H1 (cell line): ENCODE results near the gene PPA1. TPM values are rescaled to one million over a fixed set of nuclear protein-coding genes. Genes with fewer than 3 reads are reported as not detected.

ENCODE experiments used
- CTCF ChIA-PET: fragments of 300-600 bp; sonication (Branson Sonifier 250); formaldehyde crosslinking; loops from one replicate; lab custom pipeline; 2021; ENCODE audit not compliant: partially characterized antibody; lab: Charles Lee
- POLR2A ChIA-PET: fragments of 300-600 bp; sonication (Branson Sonifier 250); formaldehyde crosslinking; loops from one replicate; lab custom pipeline; 2021; ENCODE audit warnings: inconsistent platforms; ENCODE audit not compliant: partially characterized antibody; lab: Charles Lee
- DNase-seq, 2 experiments: peaks; one replicate each; pipeline versions ENCODE4 v3.0.0 to v3.0.0-alpha.2; 2010 to 2022; ENCODE audit warnings: low spot score in 2 of 2, low read depth in 1 of 2, mixed read lengths in 1 of 2
- FAIRE-seq: peaks from 2 replicates; lab custom pipeline; 2011; peaks lifted over from hg19 to GRCh38; lab: Jason Lieb, UNC
- H2AFZ ChIP-seq: 2 replicates; pipeline ENCODE4 v1.8.1; 2012; ENCODE audit warnings: low read length, inconsistent platforms
- H2AK5ac ChIP-seq: 2 replicates; pipeline ENCODE4 v1.6.1; 2013; ENCODE audit warnings: low read depth, low read length
- H2BK120ac ChIP-seq: replicated peaks from 2 replicates; pipeline ENCODE3; 2013; ENCODE audit warnings: low read depth, low read length, inconsistent platforms
- H2BK12ac ChIP-seq: 2 replicates; pipeline ENCODE4 v1.6.1; 2013; ENCODE audit warnings: low read depth, low read length
- H2BK15ac ChIP-seq: 2 replicates; pipeline ENCODE4 v1.6.1; 2013; ENCODE audit warnings: low read length
- H2BK20ac ChIP-seq: 2 replicates; pipeline ENCODE4 v1.6.1; 2013; ENCODE audit warnings: low read length
- H2BK5ac ChIP-seq: 2 replicates; pipeline ENCODE4 v1.6.1; 2013; ENCODE audit warnings: low read depth, low read length
- H3K14ac ChIP-seq: 2 replicates; pipeline ENCODE4 v1.6.1; 2013; ENCODE audit warnings: inconsistent platforms; ENCODE audit not compliant: insufficient read length
- H3K18ac ChIP-seq: 2 replicates; pipeline ENCODE4 v1.6.1; 2013; ENCODE audit warnings: low read length; ENCODE audit errors: extremely low read depth
- H3K23ac ChIP-seq: 2 replicates; pipeline ENCODE4 v1.6.1; 2013; ENCODE audit warnings: inconsistent platforms; ENCODE audit not compliant: insufficient read length
- H3K23me2 ChIP-seq: 2 replicates; pipeline ENCODE4 v1.6.1; 2013; ENCODE audit warnings: low read depth, low read length
- H3K27ac ChIP-seq: 2 replicates; pipeline ENCODE4 v1.6.1; 2011; ENCODE audit warnings: low read depth, low read length, inconsistent platforms
- H3K27me3 ChIP-seq, 4 experiments: replicated peaks in 1 of 4; 1 replicate in 1 of 4; 2 replicates in 3 of 4; pipeline versions ENCODE4 v1.6.1 to v1.8.1; 2011 to 2013; ENCODE audit warnings: low read length in 3 of 4, mild to moderate bottlenecking in 3 of 4, inconsistent platforms in 2 of 4, mixed read lengths in 2 of 4, moderate library complexity in 1 of 4; ENCODE audit not compliant: control insufficient read depth in 3 of 4, insufficient read depth in 3 of 4; ENCODE audit errors: extremely low read depth in 1 of 4
- H3K36me3 ChIP-seq, 4 experiments: 2 replicates each; pipeline versions ENCODE4 v1.6.1 to v1.8.1; 2011 to 2013; ENCODE audit warnings: mild to moderate bottlenecking in 4 of 4, low read length in 3 of 4, moderate library complexity in 2 of 4, control low read depth in 1 of 4, inconsistent platforms in 1 of 4; ENCODE audit not compliant: insufficient read depth in 4 of 4, control insufficient read depth in 2 of 4
- H3K4ac ChIP-seq: replicated peaks from 2 replicates; pipeline ENCODE3; 2013; ENCODE audit warnings: low read length, low read depth, mixed read lengths, inconsistent platforms; ENCODE audit not compliant: insufficient read length
- H3K4me1 ChIP-seq, 4 experiments: replicated peaks in 1 of 4; 1 replicate in 1 of 4; 2 replicates in 3 of 4; pipeline versions ENCODE4 v1.6.1 to v1.8.1; 2011 to 2013; ENCODE audit warnings: low read length in 3 of 4, inconsistent platforms in 2 of 4, mixed read lengths in 1 of 4; ENCODE audit not compliant: insufficient read depth in 4 of 4, control insufficient read depth in 3 of 4
- H3K4me2 ChIP-seq, 2 experiments: 2 replicates each; pipeline versions ENCODE4 v1.6.1 to v1.8.1; 2011 to 2013; ENCODE audit warnings: low read depth in 2 of 2, low read length in 2 of 2, control low read depth in 1 of 2, inconsistent platforms in 1 of 2, mild to moderate bottlenecking in 1 of 2; ENCODE audit not compliant: insufficient read depth in 1 of 2
- H3K4me3 ChIP-seq, 4 experiments: fragments of 200-600, 300-600 bp in 1 of 4; sonication (generic), shearing (Covaris generic), sonication (Bioruptor Twin) in 1 of 4; 2 replicates each; pipeline versions ENCODE4 v1.5.1 to v1.8.1; 2011 to 2016; ENCODE audit warnings: low read length in 4 of 4, low read depth in 3 of 4, control low read depth in 2 of 4, inconsistent platforms in 2 of 4, mild to moderate bottlenecking in 2 of 4, mixed read lengths in 1 of 4, moderate library complexity in 1 of 4; ENCODE audit not compliant: insufficient read depth in 2 of 4; ENCODE audit errors: extremely low read depth in 1 of 4
- H3K56ac ChIP-seq: replicated peaks from 2 replicates; pipeline ENCODE3; 2013; ENCODE audit warnings: low read depth, mild to moderate bottlenecking, mixed read lengths, low read length, inconsistent platforms; ENCODE audit not compliant: insufficient read length
- H3K79me1 ChIP-seq: 2 replicates; pipeline ENCODE4 v1.6.1; 2013; ENCODE audit warnings: low read depth, low read length, control low read depth
- H3K79me2 ChIP-seq, 2 experiments: 2 replicates each; pipeline versions ENCODE4 v1.6.1 to v1.8.1; 2012 to 2013; ENCODE audit warnings: low read length in 2 of 2, mild to moderate bottlenecking in 2 of 2, inconsistent platforms in 1 of 2; ENCODE audit not compliant: insufficient read depth in 2 of 2, control insufficient read depth in 1 of 2
- H3K9ac ChIP-seq, 4 experiments: replicated peaks in 1 of 4; 1 replicate in 1 of 4; 2 replicates in 3 of 4; pipeline versions ENCODE4 v1.6.1 to v1.8.1; 2011 to 2013; ENCODE audit warnings: low read depth in 3 of 4, low read length in 3 of 4, control low read depth in 2 of 4, mild to moderate bottlenecking in 2 of 4, moderate library complexity in 2 of 4, inconsistent platforms in 1 of 4; ENCODE audit errors: extremely low read depth in 1 of 4
- H3K9me3 ChIP-seq, 2 experiments: 2 replicates each; pipeline versions ENCODE4 v1.6.1 to v1.8.1; 2012 to 2013; ENCODE audit warnings: mild to moderate bottlenecking in 2 of 2, moderate library complexity in 2 of 2, control low read depth in 1 of 2, inconsistent platforms in 1 of 2, low read depth in 1 of 2, low read length in 1 of 2, mixed read lengths in 1 of 2; ENCODE audit not compliant: insufficient read depth in 2 of 2
- H4K20me1 ChIP-seq, 2 experiments: replicated peaks in 1 of 2; 2 replicates each; pipeline versions ENCODE3 to v1.8.1; 2011 to 2013; ENCODE audit warnings: inconsistent platforms in 2 of 2, low read length in 2 of 2, mild to moderate bottlenecking in 1 of 2; ENCODE audit not compliant: insufficient read depth in 2 of 2, control insufficient read depth in 1 of 2
- H4K5ac ChIP-seq: 2 replicates; pipeline ENCODE4 v1.6.1; 2013; ENCODE audit warnings: low read length, low read depth, mixed read lengths, inconsistent platforms; ENCODE audit not compliant: insufficient read length
- H4K8ac ChIP-seq: 2 replicates; pipeline ENCODE4 v1.8.0; 2013; ENCODE audit warnings: mild to moderate bottlenecking, moderate library complexity, low read length, inconsistent platforms; ENCODE audit not compliant: insufficient read depth; ENCODE audit errors: extremely low read depth
- H4K91ac ChIP-seq: replicated peaks from 2 replicates; pipeline ENCODE3; 2013; ENCODE audit warnings: low read length, mixed read lengths, inconsistent platforms; ENCODE audit not compliant: insufficient read length
- CHD2 ChIP-seq: IDR thresholded peaks from 2 replicates; pipeline ENCODE4 v1.6.1; 2012; ENCODE audit warnings: low read length, improper control_type of control experiment
- EP300 ChIP-seq, 2 experiments: IDR thresholded peaks; 1 replicate in 1 of 2; 2 replicates in 1 of 2; pipeline ENCODE4 v1.6.1; 2011 to 2012; ENCODE audit warnings: low read depth in 2 of 2, low read length in 2 of 2, mild to moderate bottlenecking in 2 of 2, borderline replicate concordance in 1 of 2, inconsistent platforms in 1 of 2, moderate library complexity in 1 of 2
- FOSL1 ChIP-seq: IDR thresholded peaks from 2 replicates; pipeline ENCODE4 v1.6.1; 2011; ENCODE audit warnings: mild to moderate bottlenecking, low read depth, low read length, moderate library complexity; ENCODE audit not compliant: insufficient read depth
- HDAC2 ChIP-seq, 2 experiments: fragments of 300-600 bp in 1 of 2; sonication (generic) in 1 of 2; IDR thresholded peaks; 2 replicates each; pipeline ENCODE4 v1.6.1; 2011 to 2012; ENCODE audit warnings: low read depth in 2 of 2, low read length in 2 of 2, mild to moderate bottlenecking in 2 of 2, moderate library complexity in 2 of 2, borderline replicate concordance in 1 of 2, inconsistent platforms in 1 of 2
- HDAC6 ChIP-seq: IDR thresholded peaks from one replicate; pipeline ENCODE4 v1.7.1; 2012; ENCODE audit warnings: low read depth, mild to moderate bottlenecking, inconsistent platforms, low read length, moderate library complexity
- JUN ChIP-seq: IDR thresholded peaks from 2 replicates; pipeline ENCODE4 v1.6.1; 2011; ENCODE audit warnings: low read depth, mild to moderate bottlenecking, improper control_type of control experiment, low read length
- KDM1A ChIP-seq: fragments of 200-600, 300-600 bp; sonication (generic); IDR thresholded peaks from 2 replicates; pipeline ENCODE4 v1.7.1; 2016; ENCODE audit warnings: mild to moderate bottlenecking, low read length, borderline replicate concordance
- KDM4A ChIP-seq: IDR thresholded peaks from one replicate; pipeline ENCODE4 v1.7.1; 2012; ENCODE audit warnings: low read depth, mild to moderate bottlenecking, moderate library complexity, low read length, inconsistent platforms; ENCODE audit not compliant: severe bottlenecking
- KDM5A ChIP-seq: fragments of 200-600 bp; IDR thresholded peaks from 2 replicates; pipeline ENCODE4 v1.7.1; 2012; ENCODE audit warnings: mild to moderate bottlenecking, low read length, inconsistent platforms, mixed read lengths
- MAFK ChIP-seq: IDR thresholded peaks from 2 replicates; pipeline ENCODE4 v1.6.1; 2012; ENCODE audit warnings: low read depth, mild to moderate bottlenecking, improper control_type of control experiment, low read length
- MAX ChIP-seq: IDR thresholded peaks from 2 replicates; pipeline ENCODE4 v1.6.1; 2012; ENCODE audit warnings: inconsistent platforms
- NANOG ChIP-seq: IDR thresholded peaks from 2 replicates; pipeline ENCODE4 v1.6.1; 2011; ENCODE audit warnings: low read length, low read depth, mild to moderate bottlenecking, inconsistent platforms; ENCODE audit not compliant: insufficient read depth, poor library complexity, severe bottlenecking
- SRF ChIP-seq: IDR thresholded peaks from 2 replicates; pipeline ENCODE4 v1.6.1; 2011; ENCODE audit warnings: mild to moderate bottlenecking, low read depth, low read length, moderate library complexity
- TBP ChIP-seq: IDR thresholded peaks from 2 replicates; pipeline ENCODE4 v1.6.1; 2011; ENCODE audit warnings: low read depth, low read length, improper control_type of control experiment
- WGBS, 2 experiments: shearing (Covaris generic) in 1 of 2; methylation state at CpG; one replicate each; pipeline versions ENCODE4 v1.1.6 to v1.1.7; 2013 to 2015; ENCODE audit warnings: low lambda C conversion rate in 2 of 2, mixed read lengths in 2 of 2, inconsistent platforms in 1 of 2, low coverage in 1 of 2, missing lambda C conversion rate in 1 of 2; ENCODE audit not compliant: insufficient replicate concordance in 2 of 2, insufficient coverage in 1 of 2, insufficient read length in 1 of 2; ENCODE audit errors: extremely low coverage in 1 of 2, missing lambda C conversion rate in 1 of 2; 5-methylcytosine and 5-hydroxymethylcytosine counted together
- polyA plus RNA-seq, 7 experiments: library from polyadenylated mRNA; depleted of rRNA in 3 of 7; stranded (reverse) in 5 of 7; unstranded in 2 of 7; fragments of >200 nt in 5 of 7; fragments of 200-250 nt in 2 of 7; gene quantifications; 1 replicate in 5 of 7; 2 replicates in 1 of 7; 4 replicates in 1 of 7; pipeline versions ENCODE4 v1.2.1 to v1.2.3, GENCODE V29; 2011 to 2013; ENCODE audit warnings: missing spikeins in 2 of 7, mixed read lengths in 2 of 7
- total RNA-seq: library from RNA; stranded (reverse); fragmentation: NEBNext Ultra II Directional; extraction: Animal tissue kit (Norgen Biotek cat#: 25700); gene quantifications from 2 replicates; pipeline ENCODE4 v1.2.1, GENCODE V29; 2021

The PPA1 gene
- total and polyA plus RNA-seq, 2 of the 8 experiments (the other 6 are each of a cell fraction or from before 2014, with no cell fraction given): 77.0 to 191 TPM

GRCh38 chr10:70241081-70241480 lies 7.9 kb upstream of the PPA1 start:
- no peak overlapping the region for H4K8ac ChIP-seq
- no peak overlapping the region for H3K18ac ChIP-seq
- H3K79me1 ChIP-seq: no peaks in the 10 kb centered on the region
- no peak overlapping the region for H2BK120ac ChIP-seq
- no peak for DNase-seq
- H2BK12ac ChIP-seq: no peak overlapping the region
- H2AFZ ChIP-seq: no peak overlapping the region
- no peak overlapping the region for H3K23ac ChIP-seq
- no peak overlapping the region for H2BK20ac ChIP-seq
- H3K27me3 ChIP-seq: peaks cover 0 to under 1% (median 0%) of the 10 kb centered on the region in 4 experiments; a peak in 1 of 7 replicates
- ChIA-PET CTCF (interaction anchor here (0.7 to 1.5 kb wide), 2 partner anchors 66 to 107 kb away, joined by 3 to 4 read pairs; no protein-coding TSS in a partner anchor), POLR2A (no interaction called here)
- no peak overlapping the region for H3K4me3 ChIP-seq
- no peak for FAIRE-seq
- H3K14ac ChIP-seq: no peak overlapping the region
- no peak overlapping the region for H3K4ac ChIP-seq
- no peak overlapping the region for H3K27ac ChIP-seq
- no peak overlapping the region for H3K56ac ChIP-seq
- no peak overlapping the region for H3K9ac ChIP-seq
- no peaks in the 10 kb centered on the region for H3K4me1 ChIP-seq
- no peak overlapping the region for H4K5ac ChIP-seq
- peaks cover 0 to 31% of the 10 kb centered on the region in 2 experiments; a peak in 2 of 4 replicates for H3K9me3 ChIP-seq
- H3K23me2 ChIP-seq: no peaks in the 10 kb centered on the region
- no peak overlapping the region for H2BK15ac ChIP-seq
- no peak overlapping the region for H2BK5ac ChIP-seq
- H3K36me3 ChIP-seq: peaks cover 0 to 6% (median 0%) of the 10 kb centered on the region in 4 experiments; a peak in 1 of 8 replicates
- no peak overlapping the region for H4K91ac ChIP-seq
- H3K4me2 ChIP-seq: no peak overlapping the region
- no peaks in the 10 kb centered on the region for H4K20me1 ChIP-seq
- 89% methylated on average over 3 of the region's 3 CpGs; no CpG with 5 or more reads in 1 of the 2 experiments for WGBS, 2 experiments
- H3K79me2 ChIP-seq: no peaks in the 10 kb centered on the region
- no peak overlapping the region for H2AK5ac ChIP-seq
- no peak for TF ChIP-seq SRF
- TF ChIP-seq FOSL1: no peak
- no peak for TF ChIP-seq CHD2
- no peak for TF ChIP-seq NANOG
- TF ChIP-seq MAFK: no peak
- TF ChIP-seq HDAC6: no peak
- no peak for TF ChIP-seq MAX
- TF ChIP-seq TBP: no peak
- no peak for TF ChIP-seq KDM1A
- no peak for TF ChIP-seq KDM5A
- TF ChIP-seq HDAC2 (IDR thresholded peaks at IDR 0.05; ENCODE audit: borderline replicate concordance in 1 of 2, low read depth in 2 of 2, low read length in 2 of 2): no peak
- no peak for TF ChIP-seq JUN
- TF ChIP-seq EP300 (IDR thresholded peaks at IDR 0.05; ENCODE audit: borderline replicate concordance in 1 of 2, low read depth in 2 of 2, low read length in 2 of 2): no peak
- TF ChIP-seq KDM4A: no peak
